ENCODE data around the gene LCT. TPM values are rescaled to one million over a fixed set of nuclear protein-coding genes. Genes with fewer than 3 reads are reported as not detected.

LCT gene
- total and polyA plus RNA-seq, 9 of the 15 experiments (the other 6 are each of a cell fraction or from before 2014, with no cell fraction given), result 0.01 to 0.04 (median 0.03) TPM; not detected in 4

DNA sequence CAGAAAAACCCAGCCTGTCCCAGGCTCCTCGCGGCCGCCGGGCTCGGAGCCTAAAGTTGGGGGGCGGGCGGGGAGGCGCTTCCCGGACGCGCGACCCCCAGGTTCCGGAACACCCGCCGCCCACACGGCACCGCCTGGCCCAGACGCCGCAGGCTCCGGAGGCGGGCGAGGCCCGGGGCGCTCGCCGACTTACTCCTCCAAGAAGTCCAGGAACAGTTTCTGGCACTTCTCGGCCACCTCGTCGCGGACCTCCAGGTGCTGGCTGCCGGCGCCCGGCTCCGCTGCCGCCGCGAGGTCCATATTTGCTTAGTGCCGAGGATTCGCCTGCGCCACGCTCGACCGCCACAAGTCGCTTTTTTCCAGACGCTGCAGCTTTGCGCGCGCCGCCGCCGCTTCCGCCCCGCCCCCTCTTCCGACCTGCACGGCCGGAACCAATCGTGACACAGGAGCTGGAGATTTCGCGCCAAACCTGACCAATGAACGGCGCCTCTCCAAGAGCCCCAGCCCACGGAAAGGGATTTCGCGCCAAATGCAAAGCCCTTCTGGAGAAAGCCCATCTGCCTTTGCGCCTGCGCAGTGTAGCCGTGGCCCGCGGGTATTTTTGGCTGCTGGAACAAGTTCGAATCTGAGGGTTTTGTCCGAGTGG lies 39.2 kb upstream of the LCT start, which contains the start of gene MCM6 (continued):
- TF ChIP-seq, protein P1, sequence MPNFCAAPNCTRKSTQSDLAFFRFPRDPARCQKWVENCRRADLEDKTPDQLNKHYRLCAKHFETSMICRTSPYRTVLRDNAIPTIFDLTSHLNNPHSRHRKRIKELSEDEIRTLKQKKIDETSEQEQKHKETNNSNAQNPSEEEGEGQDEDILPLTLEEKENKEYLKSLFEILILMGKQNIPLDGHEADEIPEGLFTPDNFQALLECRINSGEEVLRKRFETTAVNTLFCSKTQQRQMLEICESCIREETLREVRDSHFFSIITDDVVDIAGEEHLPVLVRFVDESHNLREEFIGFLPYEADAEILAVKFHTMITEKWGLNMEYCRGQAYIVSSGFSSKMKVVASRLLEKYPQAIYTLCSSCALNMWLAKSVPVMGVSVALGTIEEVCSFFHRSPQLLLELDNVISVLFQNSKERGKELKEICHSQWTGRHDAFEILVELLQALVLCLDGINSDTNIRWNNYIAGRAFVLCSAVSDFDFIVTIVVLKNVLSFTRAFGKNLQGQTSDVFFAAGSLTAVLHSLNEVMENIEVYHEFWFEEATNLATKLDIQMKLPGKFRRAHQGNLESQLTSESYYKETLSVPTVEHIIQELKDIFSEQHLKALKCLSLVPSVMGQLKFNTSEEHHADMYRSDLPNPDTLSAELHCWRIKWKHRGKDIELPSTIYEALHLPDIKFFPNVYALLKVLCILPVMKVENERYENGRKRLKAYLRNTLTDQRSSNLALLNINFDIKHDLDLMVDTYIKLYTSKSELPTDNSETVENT (CRISPR knock-in tag; IDR thresholded peaks at IDR 0.05), result no peak
- TF ChIP-seq SLC30A9 (CRISPR knock-in tag; IDR thresholded peaks at IDR 0.05), result no peak
- TF ChIP-seq ZNF23 (CRISPR knock-in tag; IDR thresholded peaks at IDR 0.05), result no peak
- TF ChIP-seq ZNF232 (CRISPR knock-in tag; IDR thresholded peaks at IDR 0.05), result peak; percentile 79; the same call in 1 of the 2 replicates
- TF ChIP-seq MIER1 (IDR thresholded peaks at IDR 0.05; ENCODE audit: low read depth), result no peak
- peak; percentile 60 for TF ChIP-seq ATF7 (IDR thresholded peaks at IDR 0.05)
- TF ChIP-seq PHF21A (IDR thresholded peaks at IDR 0.05; ENCODE audit: borderline replicate concordance, low read depth), result no peak
- 0 out of 4 replicates have a peak, but pooled peaks of 1 of the 2 experiments have one; percentile 64 for TF ChIP-seq NONO (IDR thresholded peaks at IDR 0.05; ENCODE audit: low read depth in 2 of 2, low read length in 1 of 2)
- TF ChIP-seq HDAC2 (IDR thresholded peaks at IDR 0.05), result no peak
- peak; percentile 88 for TF ChIP-seq L3MBTL2 (IDR thresholded peaks at IDR 0.05)
- no peak for TF ChIP-seq CBX1 (IDR thresholded peaks at IDR 0.05; ENCODE audit: low read depth)
- TF ChIP-seq, protein P2, sequence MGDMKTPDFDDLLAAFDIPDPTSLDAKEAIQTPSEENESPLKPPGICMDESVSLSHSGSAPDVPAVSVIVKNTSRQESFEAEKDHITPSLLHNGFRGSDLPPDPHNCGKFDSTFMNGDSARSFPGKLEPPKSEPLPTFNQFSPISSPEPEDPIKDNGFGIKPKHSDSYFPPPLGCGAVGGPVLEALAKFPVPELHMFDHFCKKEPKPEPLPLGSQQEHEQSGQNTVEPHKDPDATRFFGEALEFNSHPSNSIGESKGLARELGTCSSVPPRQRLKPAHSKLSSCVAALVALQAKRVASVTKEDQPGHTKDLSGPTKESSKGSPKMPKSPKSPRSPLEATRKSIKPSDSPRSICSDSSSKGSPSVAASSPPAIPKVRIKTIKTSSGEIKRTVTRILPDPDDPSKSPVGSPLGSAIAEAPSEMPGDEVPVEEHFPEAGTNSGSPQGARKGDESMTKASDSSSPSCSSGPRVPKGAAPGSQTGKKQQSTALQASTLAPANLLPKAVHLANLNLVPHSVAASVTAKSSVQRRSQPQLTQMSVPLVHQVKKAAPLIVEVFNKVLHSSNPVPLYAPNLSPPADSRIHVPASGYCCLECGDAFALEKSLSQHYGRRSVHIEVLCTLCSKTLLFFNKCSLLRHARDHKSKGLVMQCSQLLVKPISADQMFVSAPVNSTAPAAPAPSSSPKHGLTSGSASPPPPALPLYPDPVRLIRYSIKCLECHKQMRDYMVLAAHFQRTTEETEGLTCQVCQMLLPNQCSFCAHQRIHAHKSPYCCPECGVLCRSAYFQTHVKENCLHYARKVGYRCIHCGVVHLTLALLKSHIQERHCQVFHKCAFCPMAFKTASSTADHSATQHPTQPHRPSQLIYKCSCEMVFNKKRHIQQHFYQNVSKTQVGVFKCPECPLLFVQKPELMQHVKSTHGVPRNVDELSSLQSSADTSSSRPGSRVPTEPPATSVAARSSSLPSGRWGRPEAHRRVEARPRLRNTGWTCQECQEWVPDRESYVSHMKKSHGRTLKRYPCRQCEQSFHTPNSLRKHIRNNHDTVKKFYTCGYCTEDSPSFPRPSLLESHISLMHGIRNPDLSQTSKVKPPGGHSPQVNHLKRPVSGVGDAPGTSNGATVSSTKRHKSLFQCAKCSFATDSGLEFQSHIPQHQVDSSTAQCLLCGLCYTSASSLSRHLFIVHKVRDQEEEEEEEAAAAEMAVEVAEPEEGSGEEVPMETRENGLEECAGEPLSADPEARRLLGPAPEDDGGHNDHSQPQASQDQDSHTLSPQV (IDR thresholded peaks at IDR 0.05), result no peak
- TF ChIP-seq, protein P3, sequence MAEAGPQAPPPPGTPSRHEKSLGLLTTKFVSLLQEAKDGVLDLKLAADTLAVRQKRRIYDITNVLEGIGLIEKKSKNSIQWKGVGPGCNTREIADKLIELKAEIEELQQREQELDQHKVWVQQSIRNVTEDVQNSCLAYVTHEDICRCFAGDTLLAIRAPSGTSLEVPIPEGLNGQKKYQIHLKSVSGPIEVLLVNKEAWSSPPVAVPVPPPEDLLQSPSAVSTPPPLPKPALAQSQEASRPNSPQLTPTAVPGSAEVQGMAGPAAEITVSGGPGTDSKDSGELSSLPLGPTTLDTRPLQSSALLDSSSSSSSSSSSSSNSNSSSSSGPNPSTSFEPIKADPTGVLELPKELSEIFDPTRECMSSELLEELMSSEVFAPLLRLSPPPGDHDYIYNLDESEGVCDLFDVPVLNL (CRISPR knock-in tag; IDR thresholded peaks at IDR 0.05; ENCODE audit: low read depth), result peak; percentile 94
- TF ChIP-seq IFI16 (CRISPR knock-in tag; IDR thresholded peaks at IDR 0.05), result no peak
- TF ChIP-seq, protein P4, sequence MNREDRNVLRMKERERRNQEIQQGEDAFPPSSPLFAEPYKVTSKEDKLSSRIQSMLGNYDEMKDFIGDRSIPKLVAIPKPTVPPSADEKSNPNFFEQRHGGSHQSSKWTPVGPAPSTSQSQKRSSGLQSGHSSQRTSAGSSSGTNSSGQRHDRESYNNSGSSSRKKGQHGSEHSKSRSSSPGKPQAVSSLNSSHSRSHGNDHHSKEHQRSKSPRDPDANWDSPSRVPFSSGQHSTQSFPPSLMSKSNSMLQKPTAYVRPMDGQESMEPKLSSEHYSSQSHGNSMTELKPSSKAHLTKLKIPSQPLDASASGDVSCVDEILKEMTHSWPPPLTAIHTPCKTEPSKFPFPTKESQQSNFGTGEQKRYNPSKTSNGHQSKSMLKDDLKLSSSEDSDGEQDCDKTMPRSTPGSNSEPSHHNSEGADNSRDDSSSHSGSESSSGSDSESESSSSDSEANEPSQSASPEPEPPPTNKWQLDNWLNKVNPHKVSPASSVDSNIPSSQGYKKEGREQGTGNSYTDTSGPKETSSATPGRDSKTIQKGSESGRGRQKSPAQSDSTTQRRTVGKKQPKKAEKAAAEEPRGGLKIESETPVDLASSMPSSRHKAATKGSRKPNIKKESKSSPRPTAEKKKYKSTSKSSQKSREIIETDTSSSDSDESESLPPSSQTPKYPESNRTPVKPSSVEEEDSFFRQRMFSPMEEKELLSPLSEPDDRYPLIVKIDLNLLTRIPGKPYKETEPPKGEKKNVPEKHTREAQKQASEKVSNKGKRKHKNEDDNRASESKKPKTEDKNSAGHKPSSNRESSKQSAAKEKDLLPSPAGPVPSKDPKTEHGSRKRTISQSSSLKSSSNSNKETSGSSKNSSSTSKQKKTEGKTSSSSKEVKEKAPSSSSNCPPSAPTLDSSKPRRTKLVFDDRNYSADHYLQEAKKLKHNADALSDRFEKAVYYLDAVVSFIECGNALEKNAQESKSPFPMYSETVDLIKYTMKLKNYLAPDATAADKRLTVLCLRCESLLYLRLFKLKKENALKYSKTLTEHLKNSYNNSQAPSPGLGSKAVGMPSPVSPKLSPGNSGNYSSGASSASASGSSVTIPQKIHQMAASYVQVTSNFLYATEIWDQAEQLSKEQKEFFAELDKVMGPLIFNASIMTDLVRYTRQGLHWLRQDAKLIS (CRISPR knock-in tag; IDR thresholded peaks at IDR 0.05), result peak; percentile 88

Data from K562 (cell line).